Epithelial cell of proximal tubule (primary cell): ENCODE data around the gene NAT10. TPM values are rescaled to one million over a fixed set of nuclear protein-coding genes. Genes with fewer than 3 reads are reported as not detected.

Experiments used
- DNase-seq: peaks from one replicate; pipeline ENCODE4 v3.0.0-alpha.2; 2011; ENCODE audit warnings: low read depth
- H3K4me3 ChIP-seq: 2 replicates; pipeline ENCODE4 v1.5.1; 2011; ENCODE audit warnings: low read depth, mild to moderate bottlenecking, low read length
- CTCF ChIP-seq: conservative IDR thresholded peaks from 2 replicates; pipeline ENCODE4 v1.5.1; 2012; ENCODE audit warnings: low read depth, mild to moderate bottlenecking, low read length
- total RNA-seq: library from RNA; depleted of rRNA; stranded (reverse); fragments of >200 nt; gene quantifications from 2 replicates; pipeline ENCODE4 v1.2.3, GENCODE V29; 2015

Gene NAT10
- total RNA-seq, 1 donor from 2014 or later: 19.8 TPM

- no peak for TF ChIP-seq CTCF
- no peak overlapping the region for H3K4me3 ChIP-seq
- DNase-seq: no peak
Measured at GRCh38 chr11:34181251-34181650, 75.8 kb downstream of the NAT10 start.

- no peak for DNase-seq
- TF ChIP-seq CTCF: no peak
- no peak overlapping the region for H3K4me3 ChIP-seq
Measured at GRCh38 chr11:34181856-34182405, 76.5 kb downstream of the NAT10 start.

- no peak for TF ChIP-seq CTCF
- no peak for DNase-seq
- no peak overlapping the region for H3K4me3 ChIP-seq
Measured at GRCh38 chr11:34182425-34182824, 77.0 kb downstream of the NAT10 start.

DNA sequence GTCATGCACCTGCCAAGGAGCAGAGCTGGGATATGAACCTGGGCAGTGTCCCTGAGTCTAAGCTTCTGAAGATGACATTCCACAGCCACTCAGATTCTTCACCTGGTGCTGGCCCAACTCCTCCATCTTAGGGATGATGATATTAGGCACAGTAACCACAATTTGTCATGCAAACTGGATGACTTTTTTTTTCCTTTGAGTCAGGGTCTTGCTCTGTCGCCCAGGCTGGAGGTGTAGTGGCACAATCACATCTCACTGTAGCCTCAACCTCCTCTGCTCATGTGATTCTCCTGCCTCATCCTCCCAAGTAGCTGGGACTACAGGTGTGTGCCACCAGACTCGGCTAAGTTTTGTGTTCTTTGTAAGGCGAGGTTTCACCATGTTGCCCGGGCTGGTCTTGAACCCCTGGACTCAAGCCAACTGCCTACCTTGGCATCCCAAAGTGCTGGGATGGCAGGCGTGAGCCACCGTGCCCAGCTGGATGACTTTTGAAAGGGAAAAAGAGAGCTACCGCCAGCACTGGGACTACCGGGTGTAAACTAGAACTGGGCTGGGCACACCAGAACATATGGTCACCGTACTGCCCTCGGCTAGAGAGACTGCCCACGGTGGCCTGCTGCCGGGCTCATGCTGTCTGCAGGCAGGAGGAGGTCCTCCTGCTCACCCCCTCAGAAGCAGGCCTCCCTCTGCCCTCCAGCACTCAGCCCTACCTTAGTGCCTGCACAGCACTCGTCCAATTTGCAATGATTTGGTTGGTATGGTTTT lies 77.7 kb downstream of the NAT10 start:
- no peak for TF ChIP-seq CTCF
- DNase-seq: no peak
- no peak overlapping the region for H3K4me3 ChIP-seq

- no peak overlapping the region for H3K4me3 ChIP-seq
- DNase-seq: no peak
- TF ChIP-seq CTCF: no peak
Measured at GRCh38 chr11:34183848-34184391, 78.5 kb downstream of the NAT10 start.

DNA sequence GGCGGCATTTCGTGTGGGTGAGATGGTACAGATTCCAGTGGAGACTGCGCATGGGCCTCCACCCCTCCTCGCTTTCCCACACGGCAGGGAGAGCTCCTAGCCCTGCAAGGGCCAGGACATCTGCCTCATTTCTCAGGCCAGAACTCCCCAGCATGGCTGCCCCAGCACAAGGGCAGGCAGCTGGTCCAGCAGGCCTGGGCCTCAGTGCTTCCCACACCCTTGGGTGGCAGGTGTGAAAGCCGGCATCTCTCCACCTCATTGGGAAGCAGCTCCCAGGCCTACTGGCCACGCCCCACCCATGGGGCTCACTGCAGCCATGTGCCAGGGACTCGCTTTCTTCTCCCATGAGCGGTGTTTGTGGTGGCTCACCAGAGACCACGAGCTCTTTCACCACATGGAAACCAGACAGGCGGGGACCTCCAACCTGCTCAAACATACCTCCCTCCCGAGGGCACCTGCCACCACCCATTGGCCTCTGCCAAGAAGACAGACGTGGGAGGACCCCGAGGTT lies 79.1 kb downstream of the NAT10 start:
- DNase-seq: no peak
- no peak for TF ChIP-seq CTCF
- no peak overlapping the region for H3K4me3 ChIP-seq
